ENCODE data around the gene SLC35F3. TPM values are rescaled to one million over a fixed set of nuclear protein-coding genes. Genes with fewer than 3 reads are reported as not detected.

SLC35F3 gene
- total and polyA plus RNA-seq, 4 donors, result 0.01 to 0.37 (median 0.08) TPM; not detected in 1

DNA sequence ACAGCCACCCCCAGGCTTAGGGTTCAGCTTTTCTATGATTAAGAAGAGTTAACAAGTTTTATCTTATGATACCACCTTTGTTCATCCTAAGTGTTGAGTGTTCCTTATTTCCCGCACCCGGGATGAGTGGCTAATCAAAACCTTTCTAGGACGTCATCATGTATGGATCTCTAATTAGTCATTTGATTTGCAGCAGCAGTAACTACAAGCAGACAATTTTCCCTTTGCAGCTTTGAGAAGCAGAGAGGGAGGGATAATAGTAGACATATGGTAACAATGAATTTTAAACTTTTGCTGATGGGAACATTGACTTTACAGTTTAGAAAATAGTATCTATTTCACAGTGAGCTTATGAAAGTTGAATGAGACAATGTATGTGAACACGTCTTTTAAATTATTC, 30.8 kb upstream of the SLC35F3 start (continued):
- TF ChIP-seq, protein P1, sequence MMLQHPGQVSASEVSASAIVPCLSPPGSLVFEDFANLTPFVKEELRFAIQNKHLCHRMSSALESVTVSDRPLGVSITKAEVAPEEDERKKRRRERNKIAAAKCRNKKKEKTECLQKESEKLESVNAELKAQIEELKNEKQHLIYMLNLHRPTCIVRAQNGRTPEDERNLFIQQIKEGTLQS (IDR thresholded peaks at IDR 0.05), result no peak
- TF ChIP-seq TAF1 (conservative IDR thresholded peaks at IDR 0.05) (no peak), FOXA2 (IDR thresholded peaks at IDR 0.05) (no peak), RXRA (IDR thresholded peaks at IDR 0.05) (no peak), JUND (IDR thresholded peaks at IDR 0.05) (no peak), NR2F2 (IDR thresholded peaks at IDR 0.05) (no peak)

GRCh38 chr1:233879841-233880240, 24.6 kb upstream of the SLC35F3 start:
- H3K9ac ChIP-seq (ENCODE audit: low read depth in 1 of 2, low read length in 2 of 2), result no peak overlapping the region
- no peak overlapping the region for H3K4me3 ChIP-seq (ENCODE audit: low read depth in 1 of 3, low read length in 3 of 3)
- H3K4me1 ChIP-seq (ENCODE audit: control insufficient read depth in 4 of 4, insufficient read depth in 4 of 4, low read length in 3 of 4), result no peaks in the 10 kb centered on the region
- no peak overlapping the region for H3K27ac ChIP-seq (ENCODE audit: low read depth in 1 of 2, low read length in 2 of 2)
- no peaks in the 10 kb centered on the region for H3K36me3 ChIP-seq (ENCODE audit: control insufficient read depth in 4 of 4, insufficient read depth in 3 of 4, low read depth in 1 of 4, low read length in 3 of 4)
- H3K27me3 ChIP-seq (ENCODE audit: control insufficient read depth in 4 of 4, insufficient read depth in 4 of 4, low read length in 3 of 4), result peaks cover 0 to 6% (median 1%) of the 10 kb centered on the region in 4 donors
- peaks cover 0 to 3% (median 0%) of the 10 kb centered on the region in 4 donors for H3K9me3 ChIP-seq (ENCODE audit: control insufficient read depth in 4 of 4, low read length in 3 of 4)
- WGBS, result 81% methylated on average over 3 of the region's 3 CpGs
- no peak for TF ChIP-seq GABPA (IDR thresholded peaks at IDR 0.05 in 1 of 2, conservative IDR thresholded peaks at IDR 0.05 in 1 of 2)
- no peak for TF ChIP-seq EGR1 (IDR thresholded peaks at IDR 0.05; ENCODE audit: low read depth in 2 of 2)
- TF ChIP-seq JUND (IDR thresholded peaks at IDR 0.05), result no peak
- TF ChIP-seq, protein P2, sequence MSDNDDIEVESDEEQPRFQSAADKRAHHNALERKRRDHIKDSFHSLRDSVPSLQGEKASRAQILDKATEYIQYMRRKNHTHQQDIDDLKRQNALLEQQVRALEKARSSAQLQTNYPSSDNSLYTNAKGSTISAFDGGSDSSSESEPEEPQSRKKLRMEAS (IDR thresholded peaks at IDR 0.05), result no peak
- no peak for TF ChIP-seq HNF4A (conservative IDR thresholded peaks at IDR 0.05)
- TF ChIP-seq RXRA (IDR thresholded peaks at IDR 0.05), result no peak
- TF ChIP-seq FOXA2 (IDR thresholded peaks at IDR 0.05), result no peak
- no peak for TF ChIP-seq SP1 (IDR thresholded peaks at IDR 0.05)
- no peak for TF ChIP-seq YY1 (IDR thresholded peaks at IDR 0.05)
- no peak for TF ChIP-seq CTCF (IDR thresholded peaks at IDR 0.05; ENCODE audit: low read depth, low read length, missing input control)
- TF ChIP-seq, protein P3, sequence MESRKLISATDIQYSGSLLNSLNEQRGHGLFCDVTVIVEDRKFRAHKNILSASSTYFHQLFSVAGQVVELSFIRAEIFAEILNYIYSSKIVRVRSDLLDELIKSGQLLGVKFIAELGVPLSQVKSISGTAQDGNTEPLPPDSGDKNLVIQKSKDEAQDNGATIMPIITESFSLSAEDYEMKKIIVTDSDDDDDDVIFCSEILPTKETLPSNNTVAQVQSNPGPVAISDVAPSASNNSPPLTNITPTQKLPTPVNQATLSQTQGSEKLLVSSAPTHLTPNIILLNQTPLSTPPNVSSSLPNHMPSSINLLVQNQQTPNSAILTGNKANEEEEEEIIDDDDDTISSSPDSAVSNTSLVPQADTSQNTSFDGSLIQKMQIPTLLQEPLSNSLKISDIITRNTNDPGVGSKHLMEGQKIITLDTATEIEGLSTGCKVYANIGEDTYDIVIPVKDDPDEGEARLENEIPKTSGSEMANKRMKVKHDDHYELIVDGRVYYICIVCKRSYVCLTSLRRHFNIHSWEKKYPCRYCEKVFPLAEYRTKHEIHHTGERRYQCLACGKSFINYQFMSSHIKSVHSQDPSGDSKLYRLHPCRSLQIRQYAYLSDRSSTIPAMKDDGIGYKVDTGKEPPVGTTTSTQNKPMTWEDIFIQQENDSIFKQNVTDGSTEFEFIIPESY (IDR thresholded peaks at IDR 0.05), result no peak
- no peak for TF ChIP-seq FOXA1 (IDR thresholded peaks at IDR 0.05)
- no peak for TF ChIP-seq TAF1 (conservative IDR thresholded peaks at IDR 0.05)
- no peak for TF ChIP-seq HNF4G (IDR thresholded peaks at IDR 0.05)
- TF ChIP-seq NR2F2 (IDR thresholded peaks at IDR 0.05), result no peak
- TF ChIP-seq, protein P1 (IDR thresholded peaks at IDR 0.05), result no peak
- no peak for DNase-seq (ENCODE audit: low spot score)

DNA sequence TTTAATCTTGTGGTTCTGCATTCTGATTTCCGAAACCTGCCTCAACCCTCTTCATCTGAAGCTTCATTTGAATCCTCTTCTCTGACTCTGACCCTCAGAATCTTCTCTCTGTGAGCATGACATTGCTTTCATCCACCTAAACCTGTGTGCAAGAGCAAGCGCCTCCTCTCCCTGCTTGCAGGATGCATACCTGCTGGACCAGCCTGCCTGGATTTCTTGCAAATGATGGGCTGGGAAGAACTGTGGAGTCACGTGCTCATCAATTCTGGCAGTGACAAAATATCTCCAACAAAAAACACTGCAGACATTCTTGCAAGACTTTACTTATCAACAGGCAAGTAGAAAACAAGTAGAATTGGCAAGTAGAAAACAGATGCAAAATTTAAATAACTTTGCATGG, 20.8 kb upstream of the SLC35F3 start:
- TF ChIP-seq SP1 (IDR thresholded peaks at IDR 0.05) (no peak), HNF4A (conservative IDR thresholded peaks at IDR 0.05) (no peak), EGR1 (IDR thresholded peaks at IDR 0.05; ENCODE audit: low read depth in 2 of 2) (no peak), RAD21 (IDR thresholded peaks at IDR 0.05) (no peak), RXRA (IDR thresholded peaks at IDR 0.05) (no peak), HNF4G (IDR thresholded peaks at IDR 0.05) (no peak), GABPA (IDR thresholded peaks at IDR 0.05 in 1 of 2, conservative IDR thresholded peaks at IDR 0.05 in 1 of 2) (no peak), FOXA1 (IDR thresholded peaks at IDR 0.05) (no peak), YY1 (IDR thresholded peaks at IDR 0.05) (no peak), CTCF (IDR thresholded peaks at IDR 0.05; ENCODE audit: low read depth, low read length, missing input control) (no peak), FOXA2 (IDR thresholded peaks at IDR 0.05) (no peak), NR2F2 (IDR thresholded peaks at IDR 0.05) (no peak), TAF1 (conservative IDR thresholded peaks at IDR 0.05) (no peak)
- TF ChIP-seq, protein P1 (IDR thresholded peaks at IDR 0.05), result no peak
- TF ChIP-seq, protein P2 (IDR thresholded peaks at IDR 0.05), result no peak
- TF ChIP-seq, protein P3 (IDR thresholded peaks at IDR 0.05), result no peak
- 54% methylated on average over 3 of the region's 3 CpGs for WGBS

More for the DNA sequence above, 20.8 kb upstream of the SLC35F3 start:
- no peaks in the 10 kb centered on the region for H3K36me3 ChIP-seq (ENCODE audit: control insufficient read depth in 4 of 4, insufficient read depth in 3 of 4, low read depth in 1 of 4, low read length in 3 of 4)
- no peak for DNase-seq (ENCODE audit: low spot score)
- H3K4me3 ChIP-seq (ENCODE audit: low read depth in 1 of 3, low read length in 3 of 3), result no peak overlapping the region
- H3K27ac ChIP-seq (ENCODE audit: low read depth in 1 of 2, low read length in 2 of 2), result no peak overlapping the region
- no peak overlapping the region for H3K9ac ChIP-seq (ENCODE audit: low read depth in 1 of 2, low read length in 2 of 2)
- H3K4me1 ChIP-seq (ENCODE audit: control insufficient read depth in 4 of 4, insufficient read depth in 4 of 4, low read length in 3 of 4), result no peaks in the 10 kb centered on the region
- peaks cover 0 to 6% (median 1%) of the 10 kb centered on the region in 4 donors for H3K27me3 ChIP-seq (ENCODE audit: control insufficient read depth in 4 of 4, insufficient read depth in 4 of 4, low read length in 3 of 4)
- peaks cover 0 to 3% (median 0%) of the 10 kb centered on the region in 4 donors for H3K9me3 ChIP-seq (ENCODE audit: control insufficient read depth in 4 of 4, low read length in 3 of 4)
